Adrenal gland (tissue), 5 donors: ENCODE results near the gene OR6S1.

Source experiments
- CTCF ChIP-seq, 6 experiments: fragments of 450-650 bp in 4 of 6; fragments of 200-600 bp in 2 of 6; sonication (generic) in 1 of 6; IDR thresholded peaks; 1 replicate in 5 of 6; 2 replicates in 1 of 6; pipeline versions ENCODE4 v1.5.1 to v1.8.0; 2016 to 2021; ENCODE audit warnings: antibody characterized with exemption in 6 of 6, mild to moderate bottlenecking in 2 of 6, moderate library complexity in 1 of 6
- POLR2A ChIP-seq, 2 donors: fragments of 450-650 bp; IDR thresholded peaks; one replicate each; pipeline ENCODE4 v1.6.1; 2017; ENCODE audit warnings: antibody characterized with exemption in 2 of 2, mild to moderate bottlenecking in 2 of 2, moderate library complexity in 1 of 2
- donor health status: DM: no; HTN: no; CAD: no.

DNA sequence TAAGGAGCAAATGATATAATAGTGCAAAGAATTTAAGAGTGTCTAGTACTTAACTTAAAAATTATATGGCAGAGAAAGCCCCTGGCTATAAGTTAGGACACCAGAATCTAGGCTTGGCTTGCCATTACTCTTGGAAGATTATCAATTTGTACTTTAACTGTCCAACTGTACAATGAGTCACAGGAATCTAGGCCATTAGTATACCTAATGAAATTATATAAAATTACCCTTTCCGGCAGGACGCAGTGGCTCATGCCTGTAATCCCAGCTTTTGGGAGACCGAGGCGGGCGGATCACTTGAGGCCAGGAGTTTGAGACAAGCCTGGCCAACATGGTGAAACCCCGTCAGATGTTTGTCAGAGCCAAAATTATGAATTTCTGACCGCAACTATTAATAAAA lies 691 bp upstream of the OR6S1 start:
- TF ChIP-seq CTCF (IDR thresholded peaks at IDR 0.05) (no peak), POLR2A (IDR thresholded peaks at IDR 0.05) (no peak)
